Colon (tissue), 2 donors: Measurements from ENCODE around the gene CCDC175.

Source experiments
- FAIRE-seq: peaks from 2 replicates; lab custom pipeline; 2012; peaks lifted over from hg19 to GRCh38; lab: Jason Lieb, UNC
- donor health status: control.
- donor health status: control.

CCDC175 gene

GRCh38 chr14:59576332-59577294, at the start of gene CCDC175:
TSS of gene CCDC175 (minus strand) at chr14:59576812. CDS start at chr14:59576775, 37 bp downstream.
- no peak for FAIRE-seq

- no peak for FAIRE-seq
Measured at GRCh38 chr14:59622631-59623030, 46.0 kb upstream of the CCDC175 start.

GRCh38 chr14:59619061-59619460, 42.4 kb upstream of the CCDC175 start:
- FAIRE-seq = no peak

DNA sequence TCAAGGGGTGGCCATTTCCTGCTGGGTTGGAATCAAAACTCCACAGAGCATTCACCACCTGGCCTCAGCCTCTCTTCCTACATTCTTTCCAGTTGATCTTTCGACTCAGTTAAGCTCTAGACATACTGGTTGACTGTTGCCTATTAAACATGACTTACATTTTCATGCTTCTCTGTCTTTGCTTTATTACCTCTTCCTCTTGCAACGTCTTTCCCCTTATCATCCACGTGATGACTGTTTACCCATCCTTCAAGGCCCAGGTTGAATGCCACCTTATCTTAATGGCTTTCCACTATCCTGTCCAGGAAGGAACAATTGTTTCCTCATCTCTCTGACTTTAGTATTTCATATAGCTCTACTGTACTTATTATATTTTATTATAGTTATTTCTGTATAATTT, 24.4 kb upstream of the CCDC175 start:
- FAIRE-seq = no peak

DNA sequence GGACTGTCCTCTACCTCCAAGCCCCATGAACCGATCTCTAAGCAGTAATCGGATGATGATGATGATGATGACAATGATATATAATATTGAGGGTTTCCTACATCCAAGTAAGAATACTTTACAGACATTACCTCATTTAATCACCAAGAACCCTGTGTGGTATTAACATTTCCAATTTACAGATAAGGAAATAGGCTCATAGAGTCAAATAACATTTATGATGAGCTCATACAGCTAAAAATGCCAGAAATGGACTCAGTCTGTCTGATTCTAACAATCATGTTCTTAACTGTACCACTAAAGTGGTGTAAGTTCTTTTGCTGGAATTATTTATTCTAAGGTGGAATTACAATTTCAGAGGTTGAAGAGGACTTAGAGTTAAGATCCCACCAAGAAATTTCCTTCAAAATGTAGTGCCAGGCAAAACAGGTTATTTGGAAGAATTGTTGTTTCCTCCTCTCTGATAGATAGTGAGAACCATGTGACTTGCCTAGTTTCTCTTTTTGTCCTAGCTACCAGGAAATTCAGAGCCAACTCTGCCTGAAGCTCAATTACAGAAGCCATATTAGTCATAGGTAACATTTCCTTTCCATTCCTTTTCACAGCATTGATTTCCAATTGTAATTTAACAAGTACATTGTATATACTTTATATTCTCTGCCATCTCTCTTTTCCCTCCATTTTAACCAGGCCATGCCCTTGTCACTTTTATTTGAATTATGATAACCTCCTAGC, 23.8 kb upstream of the CCDC175 start:
- FAIRE-seq = no peak

GRCh38 chr14:59595071-59595470, 18.5 kb upstream of the CCDC175 start:
- FAIRE-seq = no peak

GRCh38 chr14:59591641-59592370, 15.2 kb upstream of the CCDC175 start:
- FAIRE-seq = no peak

DNA sequence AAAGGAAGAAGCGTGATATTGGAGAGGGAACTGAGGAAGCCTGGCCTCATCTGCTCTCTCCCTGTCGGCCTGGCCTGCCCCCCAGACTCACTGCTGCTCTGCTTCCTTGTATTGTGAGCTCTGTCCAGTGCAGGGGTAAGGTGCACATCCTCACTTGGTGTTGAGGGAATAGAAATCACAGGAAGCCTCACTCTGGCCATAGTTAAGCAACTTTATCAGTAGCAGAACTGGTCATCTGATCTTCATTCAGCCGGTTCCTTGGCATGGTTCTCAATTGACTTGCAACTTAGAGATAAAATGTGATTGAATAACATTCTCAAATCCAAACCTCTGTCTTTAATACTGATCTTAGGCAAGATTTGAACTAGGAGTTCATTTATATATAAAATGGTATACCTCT, 11.5 kb upstream of the CCDC175 start:
- FAIRE-seq = no peak

DNA sequence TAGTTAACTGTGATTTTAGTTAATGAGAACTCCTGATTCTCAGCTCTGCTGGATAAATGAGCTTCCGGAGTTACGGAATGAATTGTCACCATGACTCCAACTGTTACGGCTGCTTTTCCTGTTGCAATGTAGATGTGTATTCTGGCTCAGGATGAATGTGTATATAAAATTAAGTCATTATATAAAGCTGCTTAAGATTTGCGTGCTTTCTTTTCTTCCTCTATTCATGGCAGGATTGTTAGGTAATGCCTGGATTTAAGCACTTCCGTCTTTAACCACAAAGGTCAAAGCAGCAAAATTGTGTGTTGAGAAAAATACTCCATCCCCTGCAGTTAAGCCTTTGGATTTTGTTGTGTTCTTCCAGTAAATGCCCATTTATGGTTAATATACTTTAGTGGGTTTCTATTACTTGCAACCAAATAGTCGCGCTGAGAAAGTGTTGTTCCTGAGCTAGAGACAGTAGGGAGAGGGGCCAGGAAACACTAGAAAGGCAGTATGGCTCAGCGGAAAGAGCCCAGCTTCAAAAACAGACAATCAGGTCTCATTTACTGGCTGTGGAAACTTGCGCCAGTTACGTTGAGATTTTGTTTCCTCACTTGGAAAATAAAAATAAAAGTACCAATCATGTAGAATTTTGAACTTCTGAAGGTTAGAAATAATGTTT, 9.4 kb upstream of the CCDC175 start:
- FAIRE-seq = no peak

- FAIRE-seq = no peak
Measured at GRCh38 chr14:59583755-59584154, 7.1 kb upstream of the CCDC175 start.

- FAIRE-seq = no peak
Measured at GRCh38 chr14:59582845-59583509, 6.4 kb upstream of the CCDC175 start.

- FAIRE-seq = no peak
Measured at GRCh38 chr14:59582161-59582560, 5.5 kb upstream of the CCDC175 start.

- no peak for FAIRE-seq
Measured at GRCh38 chr14:59580911-59581310, 4.3 kb upstream of the CCDC175 start.

- FAIRE-seq = no peak
Measured at GRCh38 chr14:59570122-59570521, 6.5 kb downstream of the CCDC175 start.

DNA sequence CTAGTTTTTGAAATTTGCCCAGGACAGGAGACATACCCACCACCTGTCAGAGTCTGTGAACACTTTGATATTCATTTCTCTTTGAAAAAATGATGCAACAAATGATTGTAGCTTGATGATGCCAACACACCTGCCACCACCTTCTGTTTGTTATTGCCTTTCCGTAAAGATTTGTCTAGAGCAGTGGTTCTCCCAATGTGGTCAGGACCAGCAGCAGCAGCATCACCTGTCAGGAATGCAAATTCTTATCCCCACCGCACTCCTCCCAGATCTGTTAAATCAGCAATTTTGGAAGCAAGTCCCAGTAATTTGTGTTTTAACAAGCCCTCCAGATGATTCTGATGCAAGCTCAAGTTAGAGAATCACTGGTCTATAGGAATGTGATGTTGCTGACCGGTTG, 9.9 kb downstream of the CCDC175 start:
- FAIRE-seq = no peak

GRCh38 chr14:59566296-59566695, 10.3 kb downstream of the CCDC175 start:
- FAIRE-seq = no peak

DNA sequence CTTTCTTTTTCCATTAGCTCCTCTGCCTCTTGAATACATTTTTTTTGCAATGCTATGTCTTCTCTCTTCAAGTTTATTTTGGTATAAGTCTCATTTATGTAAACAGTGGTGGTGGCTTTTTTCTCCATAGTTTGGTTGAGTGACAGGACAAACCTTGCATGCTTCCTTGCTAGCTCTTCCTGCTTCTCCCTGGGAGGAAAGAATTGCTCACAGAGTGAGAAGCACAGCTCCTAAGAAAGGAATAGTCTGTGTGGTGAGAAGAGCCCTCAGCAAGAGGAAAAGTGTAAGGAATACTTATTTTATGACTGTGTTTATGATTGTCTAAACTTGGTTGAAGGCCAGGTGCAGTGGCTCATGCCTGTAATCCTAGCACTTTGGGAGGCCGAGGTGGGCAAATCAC, 11.5 kb downstream of the CCDC175 start:
- no peak for FAIRE-seq

DNA sequence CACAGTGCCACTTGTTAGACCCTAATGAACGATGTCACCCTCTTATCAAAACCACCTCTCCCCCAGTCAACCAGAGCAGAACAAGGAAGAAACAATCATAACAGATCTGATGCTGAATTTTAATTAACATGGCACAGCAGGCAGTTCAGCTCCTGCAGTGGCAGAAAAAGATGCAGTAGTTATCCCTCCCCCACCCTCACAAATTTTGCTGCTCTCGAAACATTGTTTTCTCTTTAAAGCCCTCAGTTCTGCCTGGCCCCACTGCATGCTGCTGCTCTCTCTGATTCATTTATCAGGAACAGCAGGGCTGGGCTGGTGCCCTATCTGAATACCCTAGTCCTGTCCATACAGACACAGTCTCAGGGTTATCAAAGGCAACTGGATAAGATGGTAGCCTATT, 12.2 kb downstream of the CCDC175 start:
- FAIRE-seq = no peak

GRCh38 chr14:59547310-59547709, 29.3 kb downstream of the CCDC175 start:
- FAIRE-seq = no peak

DNA sequence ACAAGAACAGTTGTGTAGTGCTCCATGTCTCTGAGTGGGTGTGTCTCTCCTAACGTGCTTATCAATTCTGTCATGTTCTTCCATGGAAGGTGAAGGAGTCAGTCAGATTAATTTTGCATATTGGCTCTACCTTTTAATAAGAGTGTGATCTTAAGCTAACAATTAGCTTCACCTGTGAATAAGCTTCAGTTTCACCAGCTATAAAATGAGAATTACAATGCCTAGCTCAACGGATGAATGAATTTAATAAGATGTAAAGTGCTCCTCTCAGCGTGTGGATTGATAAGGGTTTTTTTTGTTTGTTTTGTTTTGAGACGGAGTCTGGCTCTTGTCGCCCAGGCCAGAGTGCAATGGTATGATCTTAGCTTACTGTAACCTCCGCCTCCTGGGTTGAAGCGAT, 32.7 kb downstream of the CCDC175 start:
- no peak for FAIRE-seq

- no peak for FAIRE-seq
Measured at GRCh38 chr14:59541731-59542130, 34.9 kb downstream of the CCDC175 start.
